Measurements from ENCODE around the gene PLD5. TPM values are rescaled to one million over a fixed set of nuclear protein-coding genes. Genes with fewer than 3 reads are reported as not detected.

Gene PLD5
- total and polyA plus RNA-seq, 7 donors = 0.15 to 1.5 (median 0.83) TPM; not detected in 2

DNA sequence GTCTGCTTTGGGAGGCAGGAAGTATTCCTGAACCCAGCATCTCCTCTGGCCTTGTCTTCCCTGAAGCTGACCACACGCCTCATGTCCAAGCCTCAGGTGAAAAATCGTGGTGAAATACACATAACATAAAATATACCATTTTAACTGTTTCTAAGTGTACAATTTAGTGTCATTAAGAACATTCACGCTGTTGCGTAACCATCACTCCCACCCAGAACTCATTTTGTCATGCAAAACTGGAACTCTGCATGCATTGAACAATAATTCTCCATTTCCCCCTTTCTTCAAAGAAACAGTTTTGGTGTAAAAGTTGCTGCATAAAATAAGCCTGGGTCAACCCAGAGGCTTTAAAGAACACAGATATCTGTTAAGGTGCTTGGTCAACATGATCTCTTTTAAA is 93.5 kb downstream of the PLD5 start:
- TF ChIP-seq, protein P1, sequence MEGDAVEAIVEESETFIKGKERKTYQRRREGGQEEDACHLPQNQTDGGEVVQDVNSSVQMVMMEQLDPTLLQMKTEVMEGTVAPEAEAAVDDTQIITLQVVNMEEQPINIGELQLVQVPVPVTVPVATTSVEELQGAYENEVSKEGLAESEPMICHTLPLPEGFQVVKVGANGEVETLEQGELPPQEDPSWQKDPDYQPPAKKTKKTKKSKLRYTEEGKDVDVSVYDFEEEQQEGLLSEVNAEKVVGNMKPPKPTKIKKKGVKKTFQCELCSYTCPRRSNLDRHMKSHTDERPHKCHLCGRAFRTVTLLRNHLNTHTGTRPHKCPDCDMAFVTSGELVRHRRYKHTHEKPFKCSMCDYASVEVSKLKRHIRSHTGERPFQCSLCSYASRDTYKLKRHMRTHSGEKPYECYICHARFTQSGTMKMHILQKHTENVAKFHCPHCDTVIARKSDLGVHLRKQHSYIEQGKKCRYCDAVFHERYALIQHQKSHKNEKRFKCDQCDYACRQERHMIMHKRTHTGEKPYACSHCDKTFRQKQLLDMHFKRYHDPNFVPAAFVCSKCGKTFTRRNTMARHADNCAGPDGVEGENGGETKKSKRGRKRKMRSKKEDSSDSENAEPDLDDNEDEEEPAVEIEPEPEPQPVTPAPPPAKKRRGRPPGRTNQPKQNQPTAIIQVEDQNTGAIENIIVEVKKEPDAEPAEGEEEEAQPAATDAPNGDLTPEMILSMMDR (IDR thresholded peaks at IDR 0.05) = no peak
- no peak for TF ChIP-seq POLR2AphosphoS5 (IDR thresholded peaks at IDR 0.05)
- TF ChIP-seq POLR2A (IDR thresholded peaks at IDR 0.05) = no peak
- no peak for TF ChIP-seq EP300 (IDR thresholded peaks at IDR 0.05)
- Histone ChIP-seq H3K4me1 (no peaks in the 10 kb centered on the region), H3K9me3 (peaks cover 0 to 1% (median 0%) of the 10 kb centered on the region in 4 donors), H3K36me3 (no peaks in the 10 kb centered on the region), H3K4me3 (no peak overlapping the region), H3K27me3 (no peaks in the 10 kb centered on the region), H3K27ac (no peak overlapping the region)
- WGBS, 2 donors = 51 to 84% methylated on average over 4 of the region's 4 CpGs
- intact Hi-C loops (cut with DNase I) = no loop called here
- no peak for DNase-seq

DNA sequence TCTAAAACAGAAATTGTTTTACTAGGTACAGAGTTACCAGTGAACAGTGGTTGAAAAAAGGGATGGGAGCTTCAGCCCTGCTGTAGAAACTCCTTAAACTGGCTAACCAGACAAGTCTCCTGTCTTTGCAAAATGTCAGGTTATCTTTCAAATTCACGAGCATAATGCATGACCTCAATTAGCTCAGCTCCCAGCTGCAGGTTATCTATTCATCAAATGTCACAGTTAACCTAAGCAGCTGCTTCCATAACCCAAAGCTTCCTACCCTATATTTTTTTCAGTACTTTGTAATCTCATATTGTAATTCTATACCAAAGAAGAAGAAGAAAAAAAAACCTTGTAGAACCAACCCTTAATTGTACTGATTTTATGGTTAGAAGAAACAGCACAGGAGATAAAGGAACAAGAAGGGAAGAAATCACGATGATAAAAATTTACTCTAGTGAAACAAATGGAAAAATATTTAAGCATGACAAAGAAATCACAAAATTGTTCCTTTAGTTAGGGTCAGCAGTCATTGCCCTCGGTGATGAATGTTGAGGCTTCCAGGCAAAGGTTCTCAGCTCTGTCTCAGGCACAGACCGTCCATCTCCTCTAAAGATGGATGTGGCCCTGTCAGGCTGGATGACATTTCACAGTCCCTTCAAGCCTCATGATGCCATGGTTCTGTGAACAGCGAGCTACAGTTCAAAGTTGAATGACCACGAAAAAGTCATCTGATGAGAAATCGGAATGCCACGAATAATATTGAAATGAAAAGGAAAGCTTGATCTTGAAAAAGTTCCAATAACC is 95.9 kb downstream of the PLD5 start:
- TF ChIP-seq, protein P1 (IDR thresholded peaks at IDR 0.05) = no peak
- TF ChIP-seq EP300 (IDR thresholded peaks at IDR 0.05) (no peak), POLR2A (IDR thresholded peaks at IDR 0.05) (no peak), POLR2AphosphoS5 (IDR thresholded peaks at IDR 0.05) (no peak)
- intact Hi-C loops (cut with DNase I) = no loop called here

DNA sequence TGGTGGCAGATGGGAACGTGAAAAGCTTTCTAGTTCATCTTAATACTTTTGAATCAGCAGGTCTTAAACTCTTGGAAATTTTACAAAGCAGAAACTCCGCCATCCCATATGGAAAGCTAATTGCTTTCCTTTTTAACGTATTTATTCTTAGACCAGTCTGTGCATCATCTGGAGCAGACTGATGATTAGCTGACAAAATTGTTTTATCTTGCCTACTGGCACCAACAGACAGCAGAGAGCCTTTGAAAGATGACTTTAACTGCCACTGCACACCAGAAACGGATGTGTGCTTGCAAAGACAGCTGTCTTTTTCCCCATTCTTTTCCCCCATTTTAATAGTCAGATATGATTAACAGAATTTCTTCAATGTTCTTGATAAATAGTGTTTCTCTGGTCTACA is 97.0 kb downstream of the PLD5 start:
- no peak for TF ChIP-seq EP300 (IDR thresholded peaks at IDR 0.05)
- no peak for TF ChIP-seq POLR2AphosphoS5 (IDR thresholded peaks at IDR 0.05)
- no peak for TF ChIP-seq POLR2A (IDR thresholded peaks at IDR 0.05)
- TF ChIP-seq, protein P1 (IDR thresholded peaks at IDR 0.05) = no peak
- WGBS, 2 donors = 61 to 72% methylated on average over 4 of the region's 4 CpGs
- no peak overlapping the region for H3K27ac ChIP-seq
- H3K4me1 ChIP-seq = no peaks in the 10 kb centered on the region
- DNase-seq = no peak
- H3K27me3 ChIP-seq = no peaks in the 10 kb centered on the region
- H3K9me3 ChIP-seq = peaks cover 0 to 1% (median 0%) of the 10 kb centered on the region in 4 donors
- no peaks in the 10 kb centered on the region for H3K36me3 ChIP-seq
- no peak overlapping the region for H3K4me3 ChIP-seq
- intact Hi-C loops (cut with DNase I) = no loop called here

More for the DNA sequence above, 95.9 kb downstream of the PLD5 start:
- no peaks in the 10 kb centered on the region for H3K36me3 ChIP-seq
- 75% methylated on average over 8 of the region's 8 CpGs for WGBS, 2 donors
- H3K27me3 ChIP-seq = no peaks in the 10 kb centered on the region
- peaks cover 0 to 1% (median 0%) of the 10 kb centered on the region in 4 donors for H3K9me3 ChIP-seq
- no peak for DNase-seq
- H3K27ac ChIP-seq = no peak overlapping the region
- no peak overlapping the region for H3K4me3 ChIP-seq
- no peaks in the 10 kb centered on the region for H3K4me1 ChIP-seq

DNA sequence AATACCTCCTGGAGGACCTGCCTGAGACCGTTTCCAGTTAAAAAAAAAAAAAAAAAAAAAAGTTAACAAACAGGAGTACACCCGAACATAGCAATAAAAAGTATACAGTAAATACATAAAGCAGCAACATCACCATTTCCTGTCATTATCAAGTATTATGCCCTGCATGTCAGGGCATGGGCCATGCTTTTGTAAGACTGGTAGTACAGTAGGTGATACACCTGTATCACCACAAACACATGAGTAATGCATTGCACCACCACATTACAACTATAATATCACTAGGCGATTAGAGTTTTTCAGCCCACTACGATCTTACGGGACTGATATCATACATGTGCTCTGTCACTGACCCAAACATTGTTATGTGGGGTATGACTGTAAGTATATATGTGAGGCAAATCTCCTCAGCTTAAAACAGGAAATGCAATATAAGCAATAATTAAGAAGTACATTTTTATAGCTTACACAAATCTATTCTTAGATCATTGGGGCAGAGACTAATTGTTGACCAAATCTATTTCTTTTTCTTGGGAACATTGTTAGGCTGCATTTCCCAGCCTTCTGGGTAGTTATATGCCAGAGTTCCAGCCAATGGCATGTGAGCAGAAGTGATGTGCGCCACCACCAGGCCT is 98.1 kb downstream of the PLD5 start:
- H3K9me3 ChIP-seq = peaks cover 0 to 1% (median 0%) of the 10 kb centered on the region in 4 donors
- no peaks in the 10 kb centered on the region for H3K36me3 ChIP-seq
- WGBS, 2 donors = 74 to 84% methylated on average over 6 of the region's 6 CpGs
- no peaks in the 10 kb centered on the region for H3K4me1 ChIP-seq
- intact Hi-C loops (cut with DNase I) = no loop called here
- H3K27ac ChIP-seq = no peak overlapping the region
- H3K27me3 ChIP-seq = no peaks in the 10 kb centered on the region
- DNase-seq = no peak
- no peak overlapping the region for H3K4me3 ChIP-seq
- TF ChIP-seq POLR2AphosphoS5 (IDR thresholded peaks at IDR 0.05) = no peak
- TF ChIP-seq POLR2A (IDR thresholded peaks at IDR 0.05) = no peak
- TF ChIP-seq EP300 (IDR thresholded peaks at IDR 0.05) = no peak
- TF ChIP-seq, protein P1 (IDR thresholded peaks at IDR 0.05) = no peak
